ENCODE data around the gene NANP.
"Not testable (repeated sequence)": the region's sequence is repeated elsewhere in the genome, so short reads cannot be mapped to it uniquely, and the experiment has no call there.

The NANP gene

GRCh38 chr20:25605148-25605547 lies 18.7 kb downstream of the NANP start:
- DNase-seq = no peak

- DNase-seq = no peak
Measured at GRCh38 chr20:25604611-25605010, 19.2 kb downstream of the NANP start.

GRCh38 chr20:25602914-25603309 lies 20.9 kb downstream of the NANP start:
- not testable (repeated sequence) for DNase-seq

GRCh38 chr20:25602191-25602913 lies 21.5 kb downstream of the NANP start:
- not testable (repeated sequence) for DNase-seq

GRCh38 chr20:25601659-25602058 lies 22.2 kb downstream of the NANP start:
- DNase-seq = no peak

GRCh38 chr20:25600632-25601031 lies 23.2 kb downstream of the NANP start:
- no peak for DNase-seq

- no peak for DNase-seq
Measured at GRCh38 chr20:25592135-25592852, 31.5 kb downstream of the NANP start.

GRCh38 chr20:25590778-25591177 lies 33.0 kb downstream of the NANP start:
- not testable (repeated sequence) for DNase-seq

- DNase-seq = no peak
Measured at GRCh38 chr20:25588491-25588890, 35.3 kb downstream of the NANP start.

- no peak for DNase-seq
Measured at GRCh38 chr20:25587536-25587935, 36.3 kb downstream of the NANP start.

GRCh38 chr20:25586877-25587276 lies 36.9 kb downstream of the NANP start:
- no peak for DNase-seq

- peak; percentile 37 for DNase-seq
Measured at GRCh38 chr20:25584905-25585704, 38.7 kb downstream of the NANP start, which contains the start of gene NINL. Gene NINL, minus strand, starts transcription at chr20:25585531. Its CDS starts 58,944 bp downstream, at chr20:25526587.

GRCh38 chr20:25583607-25584006 lies 40.2 kb downstream of the NANP start:
- DNase-seq = not testable (repeated sequence)

GRCh38 chr20:25580711-25581110 lies 43.1 kb downstream of the NANP start:
- no peak for DNase-seq

- DNase-seq = no peak
Measured at GRCh38 chr20:25579081-25579770, 44.6 kb downstream of the NANP start.

GRCh38 chr20:25576783-25577530 lies 46.9 kb downstream of the NANP start:
- no peak for DNase-seq

GRCh38 chr20:25574411-25574810 lies 49.4 kb downstream of the NANP start:
- no peak for DNase-seq

GRCh38 chr20:25573288-25574251 lies 50.2 kb downstream of the NANP start:
- no peak for DNase-seq

- no peak for DNase-seq
Measured at GRCh38 chr20:25571817-25572216, 52.0 kb downstream of the NANP start.

GRCh38 chr20:25571240-25571639 lies 52.6 kb downstream of the NANP start:
- no peak for DNase-seq

- no peak for DNase-seq
Measured at GRCh38 chr20:25570148-25570530, 53.7 kb downstream of the NANP start.
